Measurements from ENCODE around the gene TTLL8. TPM values are rescaled to one million over a fixed set of nuclear protein-coding genes. Genes with fewer than 3 reads are reported as not detected.

TTLL8 gene
- total RNA-seq, 1 donor: not detected

DNA sequence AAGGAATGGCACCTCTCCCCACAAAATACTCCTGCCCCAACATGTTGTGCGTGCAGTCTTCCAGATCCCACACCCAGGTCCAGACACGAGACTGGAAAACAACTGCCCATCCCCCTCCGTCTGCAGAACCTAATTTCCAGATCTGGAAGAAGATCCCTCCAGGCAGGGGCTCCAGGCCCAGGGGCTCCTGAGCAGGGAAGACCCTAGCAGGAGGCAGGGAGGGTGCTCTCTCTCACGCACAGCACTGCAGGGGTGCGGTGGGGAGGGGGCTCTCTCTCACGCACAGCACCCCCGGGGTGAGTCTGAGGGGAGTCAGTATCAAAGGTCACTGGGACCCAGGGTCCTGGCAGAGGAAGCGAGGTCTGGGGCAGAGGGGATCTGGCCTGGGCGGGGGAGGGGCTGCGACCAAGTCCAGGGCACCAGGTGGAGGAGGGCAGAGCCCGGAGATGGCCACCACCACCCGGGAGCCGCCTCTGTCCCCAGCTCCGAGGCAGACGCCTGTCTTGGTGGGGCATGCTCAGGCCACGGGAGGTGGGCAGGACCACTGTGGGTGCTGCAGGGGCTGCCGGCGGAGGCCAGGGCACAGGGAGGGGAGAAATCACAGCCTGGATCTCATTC, 25.5 kb upstream of the TTLL8 start:
- H3K4me2 ChIP-seq (ENCODE audit: insufficient read depth, low read length): no peak overlapping the region
- no peak overlapping the region for H3K4me3 ChIP-seq (ENCODE audit: insufficient read depth, low read length)

DNA sequence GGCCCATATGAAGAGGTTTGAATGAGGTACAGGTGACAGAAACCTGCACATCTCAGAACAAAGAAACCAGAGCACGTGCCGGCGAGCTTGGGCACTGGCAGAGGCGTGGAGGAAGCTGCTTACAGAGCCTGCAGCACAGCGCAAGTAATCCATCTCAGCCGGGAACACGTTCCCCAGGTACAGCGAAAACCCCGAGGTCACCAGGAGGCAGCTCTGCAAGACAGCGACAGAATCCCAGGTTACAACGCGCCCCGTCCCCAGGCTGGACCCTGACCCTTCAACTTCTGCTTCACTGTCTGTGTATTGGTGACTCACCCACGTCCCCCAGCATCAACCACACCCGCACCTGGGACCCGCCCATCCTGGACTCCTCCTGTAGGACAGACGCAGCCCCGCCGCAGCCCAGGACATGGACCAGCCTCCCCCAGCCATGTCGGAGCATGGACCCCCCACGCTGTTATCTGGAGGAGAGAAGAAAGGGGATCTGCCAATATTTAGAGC, 24.9 kb upstream of the TTLL8 start:
- DNase-seq (ENCODE audit: insufficient read length, low spot score, missing footprints): peak; percentile 79
- H3K27ac ChIP-seq (ENCODE audit: low read depth, low read length): no peak overlapping the region
- H3K79me2 ChIP-seq (ENCODE audit: insufficient read depth, low read length): no peaks in the 10 kb centered on the region
- no peak overlapping the region for H3K4me3 ChIP-seq (ENCODE audit: insufficient read depth, low read length)
- no peak overlapping the region for H3K4me2 ChIP-seq (ENCODE audit: insufficient read depth, low read length)
- peaks cover 3% of the 10 kb centered on the region for H3K4me1 ChIP-seq (ENCODE audit: insufficient read depth, low read length)
- H2AFZ ChIP-seq (ENCODE audit: low read length): no peak overlapping the region
- H3K27me3 ChIP-seq (ENCODE audit: insufficient read depth, low read length): peaks cover 20% of the 10 kb centered on the region
- H3K36me3 ChIP-seq (ENCODE audit: insufficient read depth, low read length): no peaks in the 10 kb centered on the region
- no peaks in the 10 kb centered on the region for H4K20me1 ChIP-seq (ENCODE audit: insufficient read depth, low read length)
- TF ChIP-seq, protein P1, sequence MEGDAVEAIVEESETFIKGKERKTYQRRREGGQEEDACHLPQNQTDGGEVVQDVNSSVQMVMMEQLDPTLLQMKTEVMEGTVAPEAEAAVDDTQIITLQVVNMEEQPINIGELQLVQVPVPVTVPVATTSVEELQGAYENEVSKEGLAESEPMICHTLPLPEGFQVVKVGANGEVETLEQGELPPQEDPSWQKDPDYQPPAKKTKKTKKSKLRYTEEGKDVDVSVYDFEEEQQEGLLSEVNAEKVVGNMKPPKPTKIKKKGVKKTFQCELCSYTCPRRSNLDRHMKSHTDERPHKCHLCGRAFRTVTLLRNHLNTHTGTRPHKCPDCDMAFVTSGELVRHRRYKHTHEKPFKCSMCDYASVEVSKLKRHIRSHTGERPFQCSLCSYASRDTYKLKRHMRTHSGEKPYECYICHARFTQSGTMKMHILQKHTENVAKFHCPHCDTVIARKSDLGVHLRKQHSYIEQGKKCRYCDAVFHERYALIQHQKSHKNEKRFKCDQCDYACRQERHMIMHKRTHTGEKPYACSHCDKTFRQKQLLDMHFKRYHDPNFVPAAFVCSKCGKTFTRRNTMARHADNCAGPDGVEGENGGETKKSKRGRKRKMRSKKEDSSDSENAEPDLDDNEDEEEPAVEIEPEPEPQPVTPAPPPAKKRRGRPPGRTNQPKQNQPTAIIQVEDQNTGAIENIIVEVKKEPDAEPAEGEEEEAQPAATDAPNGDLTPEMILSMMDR (IDR thresholded peaks at IDR 0.05; ENCODE audit: extremely low read depth, low read depth, low read length): no peak
- no peaks in the 10 kb centered on the region for H3K9me3 ChIP-seq (ENCODE audit: low read depth, low read length)

More for the DNA sequence above, 25.5 kb upstream of the TTLL8 start:
- Histone ChIP-seq H3K27ac (ENCODE audit: low read depth, low read length) (no peak overlapping the region), H4K20me1 (ENCODE audit: insufficient read depth, low read length) (no peaks in the 10 kb centered on the region), H3K9me3 (ENCODE audit: low read depth, low read length) (no peaks in the 10 kb centered on the region), H2AFZ (ENCODE audit: low read length) (no peak overlapping the region), H3K36me3 (ENCODE audit: insufficient read depth, low read length) (no peaks in the 10 kb centered on the region), H3K27me3 (ENCODE audit: insufficient read depth, low read length) (peaks cover 20% of the 10 kb centered on the region), H3K4me1 (ENCODE audit: insufficient read depth, low read length) (peaks cover 3% of the 10 kb centered on the region), H3K79me2 (ENCODE audit: insufficient read depth, low read length) (no peaks in the 10 kb centered on the region)
- TF ChIP-seq, protein P1 (IDR thresholded peaks at IDR 0.05; ENCODE audit: extremely low read depth, low read depth, low read length): no peak
- peak; percentile 81 for DNase-seq (ENCODE audit: insufficient read length, low spot score, missing footprints)

DNA sequence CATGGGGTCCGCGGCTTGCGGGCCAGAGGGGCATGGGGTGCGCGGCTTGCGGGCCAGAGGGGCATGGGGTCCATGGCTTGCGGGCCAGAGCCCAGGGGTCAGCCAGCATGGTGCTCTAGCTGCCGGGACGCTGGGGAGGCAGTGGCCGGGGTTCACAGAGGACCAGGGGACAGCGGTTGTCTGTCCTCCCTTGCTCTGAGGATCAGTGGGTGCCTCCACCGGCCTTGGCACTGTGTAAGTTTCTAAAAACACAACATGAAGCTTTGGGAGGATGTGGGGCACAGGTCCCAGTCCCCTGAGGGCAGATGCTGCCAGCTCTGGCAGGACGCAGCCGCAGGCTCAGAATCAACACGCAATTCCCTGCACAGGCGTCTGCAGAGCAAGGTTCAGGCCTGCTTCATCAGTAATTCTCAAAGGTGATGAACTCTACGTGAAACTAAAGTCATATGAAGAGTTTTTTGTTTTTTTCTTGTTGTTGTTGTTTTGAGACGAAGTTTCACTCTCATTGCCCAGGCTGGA, 24.2 kb upstream of the TTLL8 start:
- peaks cover 20% of the 10 kb centered on the region for H3K27me3 ChIP-seq (ENCODE audit: insufficient read depth, low read length)
- H3K27ac ChIP-seq (ENCODE audit: low read depth, low read length): no peak overlapping the region
- no peaks in the 10 kb centered on the region for H3K9me3 ChIP-seq (ENCODE audit: low read depth, low read length)
- peaks cover 3% of the 10 kb centered on the region for H3K4me1 ChIP-seq (ENCODE audit: insufficient read depth, low read length)
- DNase-seq (ENCODE audit: insufficient read length, low spot score, missing footprints): peak; percentile 37
- H4K20me1 ChIP-seq (ENCODE audit: insufficient read depth, low read length): no peaks in the 10 kb centered on the region
- TF ChIP-seq, protein P1 (IDR thresholded peaks at IDR 0.05; ENCODE audit: extremely low read depth, low read depth, low read length): no peak
- no peak overlapping the region for H3K4me3 ChIP-seq (ENCODE audit: insufficient read depth, low read length)
- H3K4me2 ChIP-seq (ENCODE audit: insufficient read depth, low read length): no peak overlapping the region
- H3K79me2 ChIP-seq (ENCODE audit: insufficient read depth, low read length): no peaks in the 10 kb centered on the region
- no peak overlapping the region for H2AFZ ChIP-seq (ENCODE audit: low read length)
- no peaks in the 10 kb centered on the region for H3K36me3 ChIP-seq (ENCODE audit: insufficient read depth, low read length)

DNA sequence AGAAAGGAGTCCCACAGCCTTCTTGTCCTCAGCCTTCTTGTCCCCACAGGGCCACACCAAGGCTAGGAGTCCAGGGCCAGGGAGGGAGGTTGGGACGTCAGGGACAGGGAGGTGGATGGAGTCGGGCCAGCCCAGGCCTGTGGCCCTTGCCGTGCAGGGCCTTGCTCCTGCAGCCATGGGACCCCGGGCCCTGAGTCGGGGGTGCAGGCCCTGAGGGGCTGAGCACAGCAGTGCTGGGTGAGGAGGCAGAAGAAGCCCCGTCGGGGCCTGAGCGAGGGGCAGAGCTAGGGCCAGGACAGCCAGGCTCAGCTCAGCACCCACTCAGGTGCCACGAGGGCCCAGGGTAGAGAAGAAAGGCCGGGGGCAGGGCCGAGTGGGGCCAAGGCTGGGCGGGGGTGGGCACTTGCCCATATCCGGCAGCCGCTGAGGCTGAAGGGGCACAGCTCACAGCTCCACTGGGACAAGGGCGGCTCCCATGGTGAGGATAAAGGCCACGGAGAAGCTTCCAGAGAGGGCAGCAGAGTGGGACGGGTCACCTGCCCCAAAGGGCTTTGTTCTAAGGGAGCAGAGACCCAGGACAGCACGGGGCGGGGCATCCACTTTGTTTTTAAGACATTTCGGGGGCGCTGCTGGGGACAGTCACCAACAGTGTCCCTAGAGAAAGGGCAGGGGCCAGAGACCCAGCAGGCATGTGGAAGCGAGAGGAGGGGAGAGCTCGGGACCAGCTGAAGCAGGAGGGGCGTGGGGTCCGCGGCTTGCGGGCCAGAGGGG, 23.5 kb upstream of the TTLL8 start:
- no peak overlapping the region for H3K4me2 ChIP-seq (ENCODE audit: insufficient read depth, low read length)
- H2AFZ ChIP-seq (ENCODE audit: low read length): no peak overlapping the region
- H3K27me3 ChIP-seq (ENCODE audit: insufficient read depth, low read length): peaks cover 20% of the 10 kb centered on the region
- H3K9me3 ChIP-seq (ENCODE audit: low read depth, low read length): no peaks in the 10 kb centered on the region
- H4K20me1 ChIP-seq (ENCODE audit: insufficient read depth, low read length): no peaks in the 10 kb centered on the region
- H3K4me3 ChIP-seq (ENCODE audit: insufficient read depth, low read length): no peak overlapping the region
- peaks cover under 1% of the 10 kb centered on the region for H3K4me1 ChIP-seq (ENCODE audit: insufficient read depth, low read length)
- peak; percentile 87 for DNase-seq (ENCODE audit: insufficient read length, low spot score, missing footprints)
- TF ChIP-seq, protein P1 (IDR thresholded peaks at IDR 0.05; ENCODE audit: extremely low read depth, low read depth, low read length): no peak
- no peaks in the 10 kb centered on the region for H3K79me2 ChIP-seq (ENCODE audit: insufficient read depth, low read length)
- H3K36me3 ChIP-seq (ENCODE audit: insufficient read depth, low read length): no peaks in the 10 kb centered on the region
- no peak overlapping the region for H3K27ac ChIP-seq (ENCODE audit: low read depth, low read length)

All from osteoblast (primary cell).